Osteocyte (in vitro differentiated cells): ENCODE data around the gene RAD50. TPM values are rescaled to one million over a fixed set of nuclear protein-coding genes. Genes with fewer than 3 reads are reported as not detected.

Source experiments
- DNase-seq: peaks from one replicate; pipeline ENCODE4 v3.0.0; 2021; ENCODE audit warnings: mixed read lengths; ENCODE audit not compliant: unreplicated experiment; ENCODE audit errors: extremely low spot score
- H3K27ac Mint-ChIP-seq: one replicate; pipeline ENCODE4 v1.8.0; 2021; ENCODE audit warnings: mild to moderate bottlenecking, mixed read lengths; ENCODE audit not compliant: unreplicated experiment
- H3K27me3 Mint-ChIP-seq: one replicate; pipeline ENCODE4 v1.8.0; 2021; ENCODE audit warnings: mixed read lengths; ENCODE audit not compliant: unreplicated experiment
- H3K36me3 Mint-ChIP-seq: one replicate; pipeline ENCODE4 v1.8.0; 2021; ENCODE audit warnings: mixed read lengths; ENCODE audit not compliant: unreplicated experiment
- H3K4me1 Mint-ChIP-seq: one replicate; pipeline ENCODE4 v1.8.0; 2021; ENCODE audit warnings: mixed read lengths; ENCODE audit not compliant: unreplicated experiment
- H3K4me3 Mint-ChIP-seq: one replicate; pipeline ENCODE4 v1.8.0; 2021; ENCODE audit warnings: mild to moderate bottlenecking, moderate library complexity, mixed read lengths; ENCODE audit not compliant: unreplicated experiment
- H3K9me3 Mint-ChIP-seq: one replicate; pipeline ENCODE4 v1.8.0; 2021; ENCODE audit warnings: mixed read lengths; ENCODE audit not compliant: unreplicated experiment
- total RNA-seq: library from RNA; stranded (reverse); gene quantifications from 2 replicates; pipeline ENCODE4 v1.2.1, GENCODE V29; 2021
- TF ChIP-seq, protein P1 (sequence below): fragments of 200-600 bp; sonication (generic); IDR thresholded peaks from 2 replicates; pipeline ENCODE4 v1.5.0; 2021; ENCODE audit warnings: antibody characterized with exemption, mild to moderate bottlenecking, moderate library complexity

The RAD50 gene
- total RNA-seq, 1 donor from 2014 or later, result 27.5 TPM

DNA sequence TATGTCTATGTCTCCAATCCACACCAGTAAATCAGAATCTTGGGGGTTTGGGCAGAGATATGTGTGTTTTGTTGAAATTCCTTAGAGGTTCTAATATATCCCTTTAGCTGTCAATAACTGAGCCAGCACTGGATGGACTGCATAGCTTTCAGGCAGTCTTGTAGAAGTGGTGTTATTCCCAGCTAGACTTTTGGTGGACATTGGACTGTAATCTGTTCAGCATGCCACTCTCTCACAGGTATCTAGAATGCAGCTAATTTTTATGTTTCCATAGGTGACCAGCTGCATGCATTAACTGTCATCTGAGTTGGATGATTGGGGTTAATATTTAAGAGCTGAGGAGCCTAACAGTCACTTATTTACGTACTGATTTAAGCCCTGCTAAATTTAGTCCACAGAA lies 56.1 kb downstream of the RAD50 start:
- Mint-ChIP-seq H3K36me3 (peaks cover 30% of the 10 kb centered on the region), H3K27ac (no peak overlapping the region), H3K4me1 (no peaks in the 10 kb centered on the region), H3K4me3 (no peak overlapping the region), H3K27me3 (no peaks in the 10 kb centered on the region), H3K9me3 (peaks cover 6% of the 10 kb centered on the region)
- DNase-seq, result no peak
- TF ChIP-seq, protein P1, sequence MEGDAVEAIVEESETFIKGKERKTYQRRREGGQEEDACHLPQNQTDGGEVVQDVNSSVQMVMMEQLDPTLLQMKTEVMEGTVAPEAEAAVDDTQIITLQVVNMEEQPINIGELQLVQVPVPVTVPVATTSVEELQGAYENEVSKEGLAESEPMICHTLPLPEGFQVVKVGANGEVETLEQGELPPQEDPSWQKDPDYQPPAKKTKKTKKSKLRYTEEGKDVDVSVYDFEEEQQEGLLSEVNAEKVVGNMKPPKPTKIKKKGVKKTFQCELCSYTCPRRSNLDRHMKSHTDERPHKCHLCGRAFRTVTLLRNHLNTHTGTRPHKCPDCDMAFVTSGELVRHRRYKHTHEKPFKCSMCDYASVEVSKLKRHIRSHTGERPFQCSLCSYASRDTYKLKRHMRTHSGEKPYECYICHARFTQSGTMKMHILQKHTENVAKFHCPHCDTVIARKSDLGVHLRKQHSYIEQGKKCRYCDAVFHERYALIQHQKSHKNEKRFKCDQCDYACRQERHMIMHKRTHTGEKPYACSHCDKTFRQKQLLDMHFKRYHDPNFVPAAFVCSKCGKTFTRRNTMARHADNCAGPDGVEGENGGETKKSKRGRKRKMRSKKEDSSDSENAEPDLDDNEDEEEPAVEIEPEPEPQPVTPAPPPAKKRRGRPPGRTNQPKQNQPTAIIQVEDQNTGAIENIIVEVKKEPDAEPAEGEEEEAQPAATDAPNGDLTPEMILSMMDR, result no peak

DNA sequence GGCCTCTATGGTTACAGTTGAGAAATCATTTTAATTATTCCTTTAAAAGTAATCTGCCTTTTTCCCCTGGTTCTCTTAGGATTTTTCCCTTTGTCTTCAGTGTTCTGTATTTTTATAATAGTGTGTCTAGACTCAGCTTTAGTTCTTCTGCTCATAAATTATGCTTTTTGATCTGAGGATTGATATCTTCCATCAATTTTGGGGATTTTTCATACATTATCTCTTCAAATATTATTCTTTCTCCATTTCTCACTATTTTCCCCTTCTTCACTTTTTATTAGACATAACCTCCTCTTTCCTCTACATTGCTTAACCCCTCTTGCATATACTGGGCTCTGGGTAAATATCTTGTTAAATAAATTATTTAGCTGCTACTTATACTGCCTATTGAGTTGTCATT lies 64.9 kb downstream of the RAD50 start:
- DNase-seq, result no peak
- Mint-ChIP-seq H3K27me3 (no peaks in the 10 kb centered on the region), H3K4me1 (peaks cover 16% of the 10 kb centered on the region), H3K4me3 (no peak overlapping the region), H3K27ac (no peak overlapping the region), H3K36me3 (peaks cover 24% of the 10 kb centered on the region), H3K9me3 (no peaks in the 10 kb centered on the region)
- TF ChIP-seq, protein P1, result no peak

DNA sequence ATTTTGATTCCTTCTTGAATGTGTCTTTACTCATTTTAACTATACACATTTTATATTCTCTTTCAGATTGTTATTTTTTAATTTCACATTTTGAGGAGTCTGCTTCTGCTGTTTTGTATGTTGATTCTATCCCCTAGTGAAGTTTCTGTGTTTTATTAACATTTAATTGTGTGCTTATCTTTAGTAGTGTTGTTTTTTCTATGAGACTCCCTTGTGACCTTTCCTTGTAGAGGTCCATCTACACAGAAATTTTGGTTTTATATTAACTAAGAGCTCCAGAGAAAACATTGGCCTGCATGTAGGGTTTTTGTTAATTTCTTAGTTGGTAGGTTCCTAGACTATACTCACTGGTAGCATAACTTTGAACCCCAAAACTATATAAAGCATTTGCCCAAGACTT lies 65.8 kb downstream of the RAD50 start:
- Mint-ChIP-seq H3K36me3 (peaks cover 24% of the 10 kb centered on the region), H3K4me1 (peaks cover 16% of the 10 kb centered on the region)
- TF ChIP-seq, protein P1, result no peak

DNA sequence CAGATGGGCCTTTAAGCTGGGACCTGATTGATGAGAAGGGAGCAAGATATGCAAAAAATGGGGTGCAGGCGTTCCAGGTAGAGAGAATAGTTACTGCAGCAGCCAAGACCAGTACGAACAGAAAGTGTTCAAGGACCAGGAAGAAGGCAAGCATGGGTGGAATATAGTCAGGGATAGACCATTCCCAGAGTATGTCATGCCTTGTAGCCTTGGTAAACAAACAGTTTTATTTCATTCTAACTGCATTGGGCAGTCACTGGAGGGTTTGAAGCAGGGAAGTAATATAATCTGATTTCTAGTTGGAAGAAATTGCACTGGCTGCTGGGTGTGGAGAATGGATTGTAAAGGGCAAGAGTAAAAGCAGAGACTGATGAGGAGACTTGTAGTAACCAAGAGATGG lies 70.7 kb downstream of the RAD50 start:
- Mint-ChIP-seq H3K27me3 (no peaks in the 10 kb centered on the region), H3K36me3 (peaks cover 19% of the 10 kb centered on the region), H3K4me3 (no peak overlapping the region)

More for the DNA sequence above, 65.8 kb downstream of the RAD50 start:
- DNase-seq, result no peak
- no peaks in the 10 kb centered on the region for H3K9me3 Mint-ChIP-seq
- H3K27ac Mint-ChIP-seq, result peak overlapping the region; percentile 67
- no peak overlapping the region for H3K4me3 Mint-ChIP-seq
- no peaks in the 10 kb centered on the region for H3K27me3 Mint-ChIP-seq

DNA sequence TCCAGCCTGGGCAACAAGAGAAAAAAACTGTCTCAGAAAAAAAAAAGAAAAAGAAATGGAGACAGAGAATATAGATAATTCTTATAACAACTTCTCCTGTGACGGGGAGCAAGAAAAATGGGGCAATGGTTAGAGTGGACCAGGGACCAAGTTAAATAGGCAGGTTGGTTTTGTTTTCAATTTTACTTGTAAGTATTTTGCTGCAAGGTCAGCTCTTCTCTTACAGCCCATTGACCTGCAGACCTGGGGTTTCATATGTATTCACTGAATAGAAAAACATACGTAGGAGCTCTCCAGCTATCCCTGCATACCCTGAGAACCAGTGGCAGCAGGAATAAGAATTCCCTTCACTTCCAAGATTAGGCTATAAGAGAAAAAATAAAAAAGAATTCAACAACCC lies 72.0 kb downstream of the RAD50 start:
- Mint-ChIP-seq H3K27ac (no peak overlapping the region), H3K4me3 (no peak overlapping the region), H3K27me3 (no peaks in the 10 kb centered on the region), H3K36me3 (peaks cover 11% of the 10 kb centered on the region), H3K4me1 (peaks cover 2% of the 10 kb centered on the region), H3K9me3 (no peaks in the 10 kb centered on the region)
- TF ChIP-seq, protein P1, result no peak
- DNase-seq, result no peak

More for the DNA sequence above, 70.7 kb downstream of the RAD50 start:
- peaks cover 13% of the 10 kb centered on the region for H3K4me1 Mint-ChIP-seq
- no peak for DNase-seq
- no peak overlapping the region for H3K27ac Mint-ChIP-seq
- no peaks in the 10 kb centered on the region for H3K9me3 Mint-ChIP-seq
- TF ChIP-seq, protein P1, result no peak
